Measurements from ENCODE around the gene CMPK2.

GRCh38 chr2:6876309-6876708, 10.6 kb upstream of the CMPK2 start:
- no peak for TF ChIP-seq POLR2AphosphoS5 (IDR thresholded peaks at IDR 0.05; ENCODE audit: low read depth, low read length)
- no peak for TF ChIP-seq TAF1 (IDR thresholded peaks at IDR 0.05; ENCODE audit: borderline replicate concordance, insufficient read depth, low read length)
- no peak for TF ChIP-seq REST (IDR thresholded peaks at IDR 0.05; ENCODE audit: insufficient read depth in 1 of 2, low read depth in 2 of 2, low read length in 2 of 2)
- no peak for TF ChIP-seq SIN3A (IDR thresholded peaks at IDR 0.05; ENCODE audit: borderline replicate concordance, insufficient read depth, low read length)
- no peak for TF ChIP-seq FOXP2 (optimal IDR thresholded peaks at IDR 0.05; ENCODE audit: borderline replicate concordance, extremely low read depth, extremely low read length, insufficient read depth)

All from PFSK-1 (cell line).